Esophagus squamous epithelium (tissue), 4 donors: ENCODE measurements around the gene TH.

ENCODE experiments used
- POLR2A ChIP-seq, 4 donors: fragments of 450-650 bp; IDR thresholded peaks; one replicate each; pipeline ENCODE4 v1.6.1; 2017; ENCODE audit warnings: antibody characterized with exemption in 4 of 4, mild to moderate bottlenecking in 4 of 4, moderate library complexity in 3 of 4
- TF ChIP-seq, protein P1 (sequence below), 6 experiments: fragments of 450-650 bp in 4 of 6; fragments of 200-600 bp in 2 of 6; sonication (generic) in 2 of 6; IDR thresholded peaks; one replicate each; pipeline ENCODE4 v1.5.1; 2016 to 2019; ENCODE audit warnings: antibody characterized with exemption in 6 of 6, mild to moderate bottlenecking in 4 of 6, moderate library complexity in 4 of 6

DNA sequence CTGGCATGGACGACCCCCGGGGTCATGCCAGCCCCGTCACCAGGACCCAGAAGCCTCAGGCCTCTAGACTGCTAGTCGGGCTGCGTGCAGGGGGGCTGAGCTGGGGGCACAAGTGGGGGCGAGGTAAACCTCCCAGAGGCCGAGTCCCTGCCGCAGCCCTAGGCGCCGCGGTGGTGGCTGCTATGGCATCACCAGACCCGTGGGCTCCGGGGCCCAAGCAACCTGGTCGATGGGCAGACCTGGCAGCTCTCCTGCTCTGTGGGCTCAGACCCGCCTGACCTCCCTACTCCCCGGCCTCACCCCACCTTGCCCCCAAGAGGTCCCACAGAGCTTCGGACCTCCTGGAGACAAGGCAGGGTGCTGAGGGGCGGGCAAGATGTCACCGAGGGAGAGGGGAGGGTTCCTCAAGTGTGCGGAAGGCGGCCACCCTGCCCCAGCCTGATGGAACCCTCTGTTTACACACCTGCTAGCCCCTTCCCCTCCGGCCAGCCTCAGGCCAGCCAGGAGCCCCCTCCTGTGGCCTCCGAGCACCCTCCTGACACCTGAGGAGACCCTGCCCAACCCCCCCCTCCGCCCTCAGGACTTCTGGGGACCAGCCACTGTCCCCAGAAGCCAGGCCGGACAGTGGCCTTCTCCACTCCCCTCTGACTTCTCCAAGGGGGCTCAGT lies 41.8 kb downstream of the TH start:
- TF ChIP-seq, protein P1, sequence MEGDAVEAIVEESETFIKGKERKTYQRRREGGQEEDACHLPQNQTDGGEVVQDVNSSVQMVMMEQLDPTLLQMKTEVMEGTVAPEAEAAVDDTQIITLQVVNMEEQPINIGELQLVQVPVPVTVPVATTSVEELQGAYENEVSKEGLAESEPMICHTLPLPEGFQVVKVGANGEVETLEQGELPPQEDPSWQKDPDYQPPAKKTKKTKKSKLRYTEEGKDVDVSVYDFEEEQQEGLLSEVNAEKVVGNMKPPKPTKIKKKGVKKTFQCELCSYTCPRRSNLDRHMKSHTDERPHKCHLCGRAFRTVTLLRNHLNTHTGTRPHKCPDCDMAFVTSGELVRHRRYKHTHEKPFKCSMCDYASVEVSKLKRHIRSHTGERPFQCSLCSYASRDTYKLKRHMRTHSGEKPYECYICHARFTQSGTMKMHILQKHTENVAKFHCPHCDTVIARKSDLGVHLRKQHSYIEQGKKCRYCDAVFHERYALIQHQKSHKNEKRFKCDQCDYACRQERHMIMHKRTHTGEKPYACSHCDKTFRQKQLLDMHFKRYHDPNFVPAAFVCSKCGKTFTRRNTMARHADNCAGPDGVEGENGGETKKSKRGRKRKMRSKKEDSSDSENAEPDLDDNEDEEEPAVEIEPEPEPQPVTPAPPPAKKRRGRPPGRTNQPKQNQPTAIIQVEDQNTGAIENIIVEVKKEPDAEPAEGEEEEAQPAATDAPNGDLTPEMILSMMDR (IDR thresholded peaks at IDR 0.05): no peak
- TF ChIP-seq POLR2A (IDR thresholded peaks at IDR 0.05): no peak
